ENCODE data around the gene NUDCD3. TPM values are rescaled to one million over a fixed set of nuclear protein-coding genes. Genes with fewer than 3 reads are reported as not detected.

NUDCD3 gene
- total and polyA plus RNA-seq, 4 donors, result 24.8 to 91.0 (median 52.4) TPM

GRCh38 chr7:44465490-44465889 lies 25.0 kb downstream of the NUDCD3 start:
- ATAC-seq (ENCODE audit: insufficient read depth, low FRiP score), result no peak

GRCh38 chr7:44463169-44463808 lies 27.2 kb downstream of the NUDCD3 start:
- ATAC-seq (ENCODE audit: insufficient read depth, low FRiP score), result no peak
- no peak for DNase-seq
- 94 to 100% methylated on average over 1 of the region's 1 CpG for WGBS, 2 donors

More at GRCh38 chr7:44465490-44465889, 25.0 kb downstream of the NUDCD3 start:
- H3K27me3 ChIP-seq (ENCODE audit: control insufficient read depth in 3 of 3, insufficient read depth in 3 of 3, low read length in 2 of 3), result no peaks in the 10 kb centered on the region
- H3K4me1 ChIP-seq (ENCODE audit: control insufficient read depth in 5 of 5, insufficient read depth in 5 of 5, low read length in 5 of 5), result peaks cover 0 to 20% (median 5%) of the 10 kb centered on the region in 5 donors
- H3K9ac ChIP-seq (ENCODE audit: insufficient read depth in 1 of 2, low read length in 2 of 2), result no peak overlapping the region
- no peak overlapping the region for H3K4me3 ChIP-seq
- no peak for DNase-seq
- no peak for TF ChIP-seq CTCF (IDR thresholded peaks at IDR 0.05; ENCODE audit: control extremely low read depth, extremely low read depth)
- WGBS, 2 donors, result 84 to 85% methylated on average over 5 of the region's 5 CpGs
- no peaks in the 10 kb centered on the region for H3K9me3 ChIP-seq (ENCODE audit: control insufficient read depth in 4 of 4, insufficient read depth in 3 of 4, low read length in 3 of 4)
- no peak overlapping the region for H3K27ac ChIP-seq (ENCODE audit: low read depth in 1 of 2, low read length in 1 of 2)
- H3K36me3 ChIP-seq (ENCODE audit: control insufficient read depth in 4 of 4, insufficient read depth in 4 of 4, low read length in 4 of 4), result peaks cover 0 to 13% (median 9%) of the 10 kb centered on the region in 4 donors

GRCh38 chr7:44461387-44461786 lies 29.1 kb downstream of the NUDCD3 start:
- WGBS, 2 donors, result 78 to 84% methylated on average over 2 of the region's 2 CpGs
- peaks cover 0 to 11% (median 4%) of the 10 kb centered on the region in 4 donors for H3K36me3 ChIP-seq (ENCODE audit: control insufficient read depth in 4 of 4, insufficient read depth in 4 of 4, low read length in 4 of 4)
- H3K27ac ChIP-seq (ENCODE audit: low read depth in 1 of 2, low read length in 1 of 2), result no peak overlapping the region
- no peaks in the 10 kb centered on the region for H3K9me3 ChIP-seq (ENCODE audit: control insufficient read depth in 4 of 4, insufficient read depth in 3 of 4, low read length in 3 of 4)
- DNase-seq (no peak), ATAC-seq (ENCODE audit: insufficient read depth, low FRiP score) (no peak)
- H3K4me3 ChIP-seq, result no peak overlapping the region
- peaks cover 0 to 12% (median 0%) of the 10 kb centered on the region in 5 donors for H3K4me1 ChIP-seq (ENCODE audit: control insufficient read depth in 5 of 5, insufficient read depth in 5 of 5, low read length in 5 of 5)
- no peaks in the 10 kb centered on the region for H3K27me3 ChIP-seq (ENCODE audit: control insufficient read depth in 3 of 3, insufficient read depth in 3 of 3, low read length in 2 of 3)
- no peak for TF ChIP-seq CTCF (IDR thresholded peaks at IDR 0.05; ENCODE audit: control extremely low read depth, extremely low read depth)
- H3K9ac ChIP-seq (ENCODE audit: insufficient read depth in 1 of 2, low read length in 2 of 2), result no peak overlapping the region

More at GRCh38 chr7:44463169-44463808, 27.2 kb downstream of the NUDCD3 start:
- no peak overlapping the region for H3K27ac ChIP-seq (ENCODE audit: low read depth in 1 of 2, low read length in 1 of 2)
- no peaks in the 10 kb centered on the region for H3K9me3 ChIP-seq (ENCODE audit: control insufficient read depth in 4 of 4, insufficient read depth in 3 of 4, low read length in 3 of 4)
- H3K36me3 ChIP-seq (ENCODE audit: control insufficient read depth in 4 of 4, insufficient read depth in 4 of 4, low read length in 4 of 4), result peaks cover 0 to 14% (median 9%) of the 10 kb centered on the region in 4 donors
- H3K9ac ChIP-seq (ENCODE audit: insufficient read depth in 1 of 2, low read length in 2 of 2), result no peak overlapping the region
- no peaks in the 10 kb centered on the region for H3K27me3 ChIP-seq (ENCODE audit: control insufficient read depth in 3 of 3, insufficient read depth in 3 of 3, low read length in 2 of 3)
- no peak overlapping the region for H3K4me3 ChIP-seq
- no peak for TF ChIP-seq CTCF (IDR thresholded peaks at IDR 0.05; ENCODE audit: control extremely low read depth, extremely low read depth)
- H3K4me1 ChIP-seq (ENCODE audit: control insufficient read depth in 5 of 5, insufficient read depth in 5 of 5, low read length in 5 of 5), result peaks cover 0 to 12% (median 0%) of the 10 kb centered on the region in 5 donors

Data from lung (tissue), 12 donors.